Adipocyte (in vitro differentiated cells): ENCODE measurements around the gene CD82.

ENCODE experiments used
- DNase-seq: peaks from one replicate; pipeline ENCODE4 v3.0.0-alpha.2; 2015; ENCODE audit warnings: low read depth
- H3K27me3 ChIP-seq: replicated peaks from 2 replicates; pipeline ENCODE4 v1.7.0; 2013; ENCODE audit warnings: mild to moderate bottlenecking, low read length, moderate library complexity; ENCODE audit not compliant: control insufficient read depth, insufficient read depth
- H3K36me3 ChIP-seq: 2 replicates; pipeline ENCODE4 v1.7.0; 2013; ENCODE audit warnings: low read length, mild to moderate bottlenecking, moderate library complexity; ENCODE audit not compliant: control insufficient read depth, insufficient read depth, severe bottlenecking
- H3K4me1 ChIP-seq: 2 replicates; pipeline ENCODE4 v1.7.0; 2013; ENCODE audit warnings: mild to moderate bottlenecking, low read length, moderate library complexity; ENCODE audit not compliant: control insufficient read depth, insufficient read depth
- H3K4me3 ChIP-seq: 2 replicates; pipeline ENCODE4 v1.7.0; 2013; ENCODE audit warnings: mild to moderate bottlenecking, low read length, moderate library complexity
- H3K9ac ChIP-seq: 2 replicates; pipeline ENCODE4 v1.7.0; 2013; ENCODE audit warnings: mild to moderate bottlenecking, low read length, moderate library complexity
- H3K9me3 ChIP-seq: 2 replicates; pipeline ENCODE4 v1.7.0; 2013; ENCODE audit warnings: mild to moderate bottlenecking, low read length, moderate library complexity; ENCODE audit not compliant: control insufficient read depth

Gene CD82

DNA sequence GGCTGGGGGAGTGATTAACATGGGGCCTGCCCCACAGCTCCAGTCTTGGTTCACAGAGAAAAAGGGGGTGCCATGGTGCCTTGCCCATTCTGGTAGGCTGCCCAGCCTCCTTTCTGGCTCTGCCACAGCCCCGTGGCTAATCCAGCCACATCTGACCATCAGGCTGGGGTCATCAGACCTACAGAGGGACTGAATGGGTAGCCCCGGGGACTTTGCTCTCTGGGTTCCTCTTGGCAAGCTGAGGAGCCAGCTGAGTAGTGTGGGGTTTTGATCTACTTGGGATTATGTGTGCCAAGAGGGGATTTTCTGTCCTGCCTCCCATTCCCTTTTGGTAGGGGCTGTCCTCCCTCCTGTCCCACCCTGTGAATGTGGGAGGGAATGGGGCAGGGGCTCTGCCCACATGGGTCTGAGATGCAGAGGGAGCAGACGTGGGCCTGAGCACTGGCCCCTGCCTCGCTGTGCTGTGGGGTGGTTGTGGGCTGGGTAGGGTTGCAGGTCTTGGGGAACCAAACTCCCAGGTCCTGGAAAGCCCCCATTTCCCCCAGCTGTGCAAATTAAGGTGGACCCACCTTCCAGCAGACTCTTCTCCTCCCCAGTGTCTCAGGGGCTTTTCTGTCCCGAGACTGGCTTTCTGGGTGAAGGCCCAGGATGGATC is 32.0 kb downstream of the CD82 start:
- DNase-seq = no peak
- Histone ChIP-seq H3K4me3 (no peak overlapping the region), H3K36me3 (no peaks in the 10 kb centered on the region), H3K4me1 (peaks cover 40% of the 10 kb centered on the region), H3K9ac (no peak overlapping the region), H3K27me3 (no peaks in the 10 kb centered on the region), H3K9me3 (no peaks in the 10 kb centered on the region)

DNA sequence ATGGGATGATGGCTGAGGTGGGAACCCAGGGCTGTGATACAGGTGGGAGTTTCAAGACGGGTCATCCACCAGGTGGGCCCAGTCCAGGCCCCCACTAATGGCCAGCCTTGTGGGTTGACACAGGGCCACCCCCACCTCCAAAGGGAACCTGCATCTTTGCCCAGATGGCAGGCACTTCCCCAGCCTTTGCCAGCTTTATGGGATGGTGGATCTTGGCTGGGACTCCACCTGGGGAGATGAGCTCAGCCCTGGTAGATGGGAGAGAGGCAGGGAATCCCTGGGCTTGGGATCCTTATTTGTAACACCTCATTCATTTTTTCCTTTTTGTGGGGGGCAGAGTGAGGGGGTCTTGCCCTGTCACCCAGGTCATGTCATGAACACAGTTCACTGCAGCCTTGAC is 33.4 kb downstream of the CD82 start:
- Histone ChIP-seq H3K9me3 (no peaks in the 10 kb centered on the region), H3K36me3 (no peaks in the 10 kb centered on the region), H3K27me3 (no peaks in the 10 kb centered on the region), H3K9ac (no peak overlapping the region), H3K4me3 (no peak overlapping the region), H3K4me1 (peaks cover 28% of the 10 kb centered on the region)
- no peak for DNase-seq

DNA sequence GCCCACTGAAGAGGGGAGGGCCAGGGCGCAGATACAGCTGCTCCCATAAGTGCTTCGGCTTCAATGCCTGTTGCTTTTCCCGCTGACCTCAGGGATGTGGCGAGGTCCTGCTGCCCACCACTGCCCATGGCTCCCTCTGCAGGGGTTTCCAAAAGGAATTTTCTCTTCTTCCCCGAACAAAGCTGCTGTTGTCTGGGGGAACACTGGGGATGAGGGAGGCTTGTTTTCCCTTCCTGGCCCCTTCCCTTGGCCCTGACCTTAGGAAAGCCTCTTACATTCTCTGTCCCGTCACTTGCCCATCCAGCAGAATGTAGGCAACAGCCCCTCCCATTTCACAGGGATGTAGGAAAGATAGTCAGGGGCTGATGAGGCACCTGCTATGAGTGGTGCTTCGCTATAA is 34.8 kb downstream of the CD82 start:
- H3K9me3 ChIP-seq = no peaks in the 10 kb centered on the region
- H3K36me3 ChIP-seq = peaks cover 4% of the 10 kb centered on the region
- peaks cover 26% of the 10 kb centered on the region for H3K4me1 ChIP-seq
- H3K9ac ChIP-seq = no peak overlapping the region
- no peaks in the 10 kb centered on the region for H3K27me3 ChIP-seq
- no peak overlapping the region for H3K4me3 ChIP-seq
- no peak for DNase-seq

DNA sequence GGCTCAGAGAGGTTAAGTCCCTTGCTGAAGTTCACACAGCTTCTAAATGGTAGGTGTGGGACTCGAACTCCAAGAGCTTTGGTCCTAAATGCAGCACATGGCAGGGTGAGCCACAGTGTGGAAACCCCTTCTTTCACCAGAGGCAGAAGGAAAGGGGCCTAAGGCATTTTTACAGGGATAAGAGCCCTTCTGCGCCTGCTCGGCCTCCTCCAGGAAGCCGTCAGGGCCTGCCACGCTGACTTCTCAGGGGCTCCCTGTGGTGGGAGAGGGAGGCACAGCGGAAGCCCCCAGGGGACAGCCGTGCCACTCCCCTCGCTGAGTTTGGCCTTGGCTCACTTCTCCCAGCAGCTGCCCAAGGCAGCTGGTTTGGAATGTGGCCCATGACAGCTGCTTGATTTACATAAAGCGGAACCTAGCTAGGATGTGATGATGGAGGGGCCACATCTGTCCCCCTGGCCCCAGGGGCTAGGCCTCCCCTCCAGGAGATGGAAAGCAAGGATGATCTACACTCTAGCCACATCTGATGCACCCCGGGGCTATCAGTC is 35.4 kb downstream of the CD82 start:
- Histone ChIP-seq H3K9ac (no peak overlapping the region), H3K4me1 (peaks cover 19% of the 10 kb centered on the region), H3K4me3 (no peak overlapping the region), H3K27me3 (no peaks in the 10 kb centered on the region), H3K9me3 (no peaks in the 10 kb centered on the region), H3K36me3 (peaks cover 8% of the 10 kb centered on the region)
- no peak for DNase-seq

DNA sequence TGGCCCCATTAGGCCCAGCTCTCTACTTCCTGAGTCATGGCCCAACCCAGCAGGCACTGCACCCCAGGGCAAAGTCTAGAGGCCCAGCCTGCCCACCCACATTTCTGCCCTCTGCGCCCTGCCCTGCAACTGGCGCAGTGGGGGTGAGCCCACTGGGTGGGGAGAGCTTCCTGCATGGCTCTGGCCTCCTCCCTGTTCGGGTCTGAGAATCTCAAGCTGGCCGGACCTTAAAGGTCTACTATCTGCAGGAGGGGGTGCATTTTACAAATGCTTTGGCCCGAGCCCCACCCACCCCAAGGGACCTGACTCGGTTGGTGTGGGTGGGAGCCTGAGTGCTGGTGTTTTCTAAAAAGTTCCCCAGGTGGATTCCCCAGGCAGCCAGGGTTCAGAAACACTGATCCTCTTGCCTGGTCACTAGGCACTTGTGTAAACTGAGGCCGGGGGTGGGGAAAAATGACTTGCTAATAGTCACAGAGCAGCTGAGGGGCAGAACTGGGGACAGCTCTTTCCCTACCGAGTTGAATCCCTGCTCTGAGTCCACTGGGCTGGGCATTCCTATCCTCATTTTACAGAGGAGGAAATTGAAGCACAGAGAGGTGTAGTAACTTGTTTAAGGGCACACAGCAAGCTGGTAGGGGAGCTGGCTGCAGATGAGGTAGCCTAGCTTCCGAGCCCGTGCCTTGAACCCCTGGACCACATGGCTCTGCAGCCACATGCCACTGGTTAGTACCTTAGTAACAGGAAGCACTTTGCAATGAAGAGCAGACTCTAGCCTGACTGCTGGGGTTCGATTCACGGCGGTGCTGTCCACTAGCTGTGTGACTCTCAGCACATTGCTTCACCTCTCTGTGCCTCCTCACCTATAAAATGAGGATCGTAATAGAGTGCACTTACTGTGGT is 36.3 kb downstream of the CD82 start:
- Histone ChIP-seq H3K9me3 (no peaks in the 10 kb centered on the region), H3K9ac (no peak overlapping the region), H3K27me3 (no peaks in the 10 kb centered on the region), H3K4me3 (no peak overlapping the region), H3K36me3 (peaks cover 12% of the 10 kb centered on the region), H3K4me1 (peaks cover 11% of the 10 kb centered on the region)
- no peak for DNase-seq

DNA sequence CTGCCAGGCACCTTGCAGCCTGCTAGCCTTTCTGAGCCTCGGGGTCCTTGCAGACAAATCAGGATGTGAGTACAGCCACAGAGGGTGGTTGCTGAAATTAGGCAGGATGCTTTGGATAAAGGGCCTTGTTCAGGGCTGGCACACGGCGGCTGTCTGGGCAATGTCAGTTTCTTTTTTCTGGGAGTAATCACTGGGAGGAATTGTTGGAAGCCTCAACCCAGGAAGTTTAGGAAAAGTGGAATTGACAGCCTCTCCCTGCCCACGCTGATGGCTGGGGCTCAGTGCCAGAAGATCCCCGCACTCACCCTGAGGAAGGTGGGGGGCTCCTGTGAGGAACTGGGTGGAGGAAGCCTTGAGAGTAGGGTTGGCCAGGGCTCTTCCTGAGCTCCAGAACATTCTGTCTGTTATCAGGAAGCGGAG is 37.4 kb downstream of the CD82 start:
- Histone ChIP-seq H3K9me3 (no peaks in the 10 kb centered on the region), H3K27me3 (no peaks in the 10 kb centered on the region), H3K9ac (no peak overlapping the region), H3K36me3 (peaks cover 15% of the 10 kb centered on the region), H3K4me1 (peaks cover 15% of the 10 kb centered on the region), H3K4me3 (no peak overlapping the region)
- no peak for DNase-seq

DNA sequence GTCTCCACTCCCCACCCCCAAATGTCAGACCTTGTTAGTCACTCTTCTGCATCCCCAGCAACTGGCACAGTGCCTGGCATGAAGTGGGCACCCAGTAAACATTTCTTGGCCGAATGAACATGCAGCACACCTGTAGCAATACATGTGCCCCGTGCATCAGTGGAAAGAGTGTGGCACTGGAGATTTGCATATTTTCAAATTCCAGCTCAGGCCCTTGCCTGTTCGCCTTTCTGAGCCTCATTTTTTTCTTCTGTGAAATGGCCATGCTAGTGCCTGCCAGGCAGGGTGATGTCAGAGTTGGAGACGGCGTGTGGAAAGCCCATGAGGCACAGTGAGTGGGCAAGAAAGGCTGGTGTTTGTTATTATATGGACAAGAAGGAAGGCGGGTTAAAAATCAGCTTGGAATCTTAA is 38.7 kb downstream of the CD82 start:
- Histone ChIP-seq H3K9me3 (no peaks in the 10 kb centered on the region), H3K4me1 (peaks cover 19% of the 10 kb centered on the region), H3K4me3 (no peak overlapping the region), H3K36me3 (peaks cover 15% of the 10 kb centered on the region), H3K27me3 (no peaks in the 10 kb centered on the region), H3K9ac (no peak overlapping the region)
- no peak for DNase-seq

DNA sequence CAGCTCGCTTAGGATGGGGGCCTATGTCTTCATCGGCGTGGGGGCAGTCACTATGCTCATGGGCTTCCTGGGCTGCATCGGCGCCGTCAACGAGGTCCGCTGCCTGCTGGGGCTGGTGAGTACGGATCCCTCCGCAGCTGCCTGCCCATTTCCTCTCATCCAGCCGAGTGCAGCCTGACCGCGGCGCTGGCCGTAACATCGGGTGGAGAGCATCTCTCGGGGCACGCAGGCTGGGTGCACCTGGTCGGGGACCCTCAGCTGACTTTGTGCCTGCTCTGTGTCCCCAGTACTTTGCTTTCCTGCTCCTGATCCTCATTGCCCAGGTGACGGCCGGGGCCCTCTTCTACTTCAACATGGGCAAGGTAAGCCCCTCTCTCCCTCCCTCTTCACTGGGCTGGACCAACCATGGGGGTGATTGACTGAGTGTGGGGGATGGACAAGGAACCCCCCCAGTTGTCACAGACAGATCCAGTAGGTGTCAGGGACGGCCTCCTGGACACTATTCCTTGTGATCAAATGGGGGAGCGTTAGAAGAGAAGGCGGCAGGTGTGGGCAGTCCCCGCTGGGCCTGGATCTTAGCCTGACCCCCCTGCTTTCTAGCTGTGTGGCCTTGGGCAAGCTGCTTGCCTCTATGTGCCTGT is 39.7 kb downstream of the CD82 start:
- Histone ChIP-seq H3K4me1 (peaks cover 19% of the 10 kb centered on the region), H3K36me3 (peaks cover 15% of the 10 kb centered on the region), H3K9me3 (no peaks in the 10 kb centered on the region), H3K27me3 (no peaks in the 10 kb centered on the region), H3K4me3 (no peak overlapping the region), H3K9ac (no peak overlapping the region)
- no peak for DNase-seq

DNA sequence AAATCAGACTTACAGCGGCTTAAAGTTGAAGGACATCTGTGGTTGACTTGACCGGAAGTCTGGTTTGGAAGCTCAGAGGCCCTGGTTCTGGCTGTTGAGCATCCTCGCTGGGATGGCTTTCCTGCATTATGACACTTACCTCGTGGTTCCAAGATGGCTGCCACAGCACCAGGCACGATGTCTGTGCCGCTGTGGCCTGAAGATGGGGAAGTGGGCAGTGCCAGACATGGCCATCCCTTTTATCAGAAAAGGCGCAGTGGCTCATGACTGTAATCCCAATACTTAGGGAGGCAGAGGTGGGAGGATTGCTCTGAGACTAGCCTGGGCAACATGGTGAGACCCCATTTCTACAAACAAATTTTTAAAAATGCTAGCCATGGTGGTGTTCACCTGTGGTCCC is 40.5 kb downstream of the CD82 start:
- DNase-seq = no peak
- Histone ChIP-seq H3K9me3 (no peaks in the 10 kb centered on the region), H3K4me1 (peaks cover 19% of the 10 kb centered on the region), H3K4me3 (no peak overlapping the region), H3K27me3 (no peaks in the 10 kb centered on the region), H3K9ac (no peak overlapping the region), H3K36me3 (peaks cover 15% of the 10 kb centered on the region)

DNA sequence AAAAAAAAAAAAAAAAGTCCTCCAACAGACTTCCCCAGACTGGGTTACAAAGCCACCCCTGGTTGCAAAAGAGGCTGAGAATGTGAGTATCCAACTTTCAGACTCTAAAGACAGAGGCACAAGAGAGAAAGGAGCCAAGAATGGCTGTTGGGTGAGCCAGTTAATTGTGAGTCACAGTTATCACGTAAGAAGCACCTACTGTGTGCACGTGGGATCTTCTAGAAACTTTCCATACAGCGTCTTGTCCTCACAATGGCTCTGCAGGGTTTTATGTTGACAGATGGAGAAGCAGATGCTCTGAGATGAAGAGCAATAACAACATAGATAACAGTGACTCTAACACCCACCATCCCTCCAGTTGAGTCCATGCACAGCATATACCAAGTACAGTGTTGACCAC is 41.0 kb downstream of the CD82 start:
- Histone ChIP-seq H3K4me3 (no peak overlapping the region), H3K9me3 (no peaks in the 10 kb centered on the region), H3K27me3 (no peaks in the 10 kb centered on the region)

DNA sequence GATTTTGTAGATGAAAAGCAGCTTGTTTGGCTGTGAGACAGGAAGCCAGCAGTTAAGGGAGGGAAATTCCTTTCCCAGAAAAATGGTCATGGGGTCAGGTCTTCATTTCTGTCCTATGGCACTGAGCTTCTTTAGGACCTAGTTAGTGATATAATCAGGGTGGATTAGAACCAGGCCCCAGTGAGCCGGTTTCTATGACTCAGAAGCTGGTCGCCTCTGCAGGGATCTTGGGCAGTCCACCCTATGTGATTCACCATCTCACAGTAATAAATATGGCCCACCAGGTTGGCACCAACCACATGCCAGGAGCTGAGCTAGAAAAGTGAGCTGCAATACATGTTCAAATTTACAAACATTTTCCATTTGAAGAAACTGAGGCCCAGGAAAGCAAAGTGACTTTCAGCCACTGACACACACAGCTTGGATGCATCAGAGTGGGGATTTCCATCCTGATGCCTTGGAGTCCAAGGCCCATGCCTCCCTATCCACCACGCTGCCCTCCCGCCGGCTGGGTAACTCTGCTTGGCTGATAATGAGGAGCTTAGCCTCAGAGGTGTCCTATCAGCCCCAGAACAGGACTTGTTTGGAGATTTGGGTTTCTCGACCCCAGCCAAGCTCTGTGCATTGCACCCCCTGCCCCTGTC is 42.0 kb downstream of the CD82 start:
- no peaks in the 10 kb centered on the region for H3K9me3 ChIP-seq
- H3K27me3 ChIP-seq = no peaks in the 10 kb centered on the region
- H3K36me3 ChIP-seq = peaks cover 15% of the 10 kb centered on the region
- H3K9ac ChIP-seq = no peak overlapping the region
- H3K4me3 ChIP-seq = no peak overlapping the region
- peaks cover 16% of the 10 kb centered on the region for H3K4me1 ChIP-seq
- DNase-seq = no peak

More for the DNA sequence above, 41.0 kb downstream of the CD82 start:
- DNase-seq = no peak
- peaks cover 20% of the 10 kb centered on the region for H3K4me1 ChIP-seq
- H3K36me3 ChIP-seq = peaks cover 15% of the 10 kb centered on the region
- H3K9ac ChIP-seq = no peak overlapping the region
